Lower leg skin (tissue), 4 donors: ENCODE measurements around the gene TNS3. TPM values are rescaled to one million over a fixed set of nuclear protein-coding genes. Genes with fewer than 3 reads are reported as not detected.
A peak's percentile ranks its signal among the peaks of the same experiment; 100 is the strongest.

ENCODE experiments used
- DNase-seq, 2 donors: peaks; one replicate each; pipeline ENCODE4 v3.0.0-alpha.2; 2019; ENCODE audit warnings: low spot score in 2 of 2
- H3K4me3 ChIP-seq: fragments of 200-600 bp; sonication (generic); 2 replicates; pipeline ENCODE4 v1.5.1; 2017; ENCODE audit warnings: mild to moderate bottlenecking, low read depth; ENCODE audit not compliant: poor library complexity, severe bottlenecking
- CTCF ChIP-seq, 3 donors: fragments of 450-650 bp; IDR thresholded peaks; one replicate each; pipeline ENCODE4 v1.5.1; 2016; ENCODE audit warnings: antibody characterized with exemption in 3 of 3, mild to moderate bottlenecking in 3 of 3, moderate library complexity in 2 of 3
- POLR2A ChIP-seq, 2 donors: fragments of 450-650 bp; IDR thresholded peaks; one replicate each; pipeline ENCODE4 v1.6.1; 2016 to 2017; ENCODE audit warnings: antibody characterized with exemption in 2 of 2, mild to moderate bottlenecking in 1 of 2, moderate library complexity in 1 of 2
- WGBS, 2 donors: methylation state at CpG; one replicate each; pipeline ENCODE4 v1.1.5; 2018; 5-methylcytosine and 5-hydroxymethylcytosine counted together
- intact Hi-C: fragments of 100-400 bp; cut with DNase I; formaldehyde crosslinking; loops from one replicate; pipeline ENCODE4 v1.15.0; 2023; ENCODE audit warnings: low total_unique reads
- total RNA-seq, 4 donors: library from RNA; depleted of rRNA; stranded (reverse); fragments of >200 nt; gene quantifications; one replicate each; pipeline ENCODE4 v1.1.0, GENCODE V29; 2016

Gene TNS3
- total RNA-seq, 4 donors from 2014 or later: 19.5 to 33.9 (median 25.5) TPM

- intact Hi-C loops: loop anchor here (10.0 kb wide), 1 partner anchor 142 kb away; no protein-coding TSS in a partner anchor
- WGBS, 2 donors: 83 to 92% methylated on average over 5 to 9 of the region's 9 CpGs
- no peak for TF ChIP-seq POLR2A (IDR thresholded peaks at IDR 0.05)
- TF ChIP-seq CTCF (IDR thresholded peaks at IDR 0.05): no peak
- peak in 1 of 2 donors; percentile 34 for DNase-seq
- H3K4me3 ChIP-seq: no peak overlapping the region
Observed at GRCh38 chr7:47282790-47283496, 299.0 kb downstream of the TNS3 start.

GRCh38 chr7:47281966-47282643, 299.8 kb downstream of the TNS3 start:
- 93 to 95% methylated on average over 6 to 7 of the region's 7 CpGs for WGBS, 2 donors
- intact Hi-C loops: loop anchor here (10.0 kb wide), 1 partner anchor 143 kb away; no protein-coding TSS in a partner anchor
- TF ChIP-seq POLR2A (IDR thresholded peaks at IDR 0.05): no peak
- no peak for TF ChIP-seq CTCF (IDR thresholded peaks at IDR 0.05)
- no peak overlapping the region for H3K4me3 ChIP-seq
- DNase-seq: peak in 1 of 2 donors; percentile 67

- TF ChIP-seq CTCF (IDR thresholded peaks at IDR 0.05) (no peak), POLR2A (IDR thresholded peaks at IDR 0.05) (no peak)
- H3K4me3 ChIP-seq: no peak overlapping the region
- DNase-seq: peak in 1 of 2 donors; percentile 36
- intact Hi-C loops: loop anchor here (10.0 kb wide), 1 partner anchor 144 kb away; no protein-coding TSS in a partner anchor
- WGBS, 2 donors: 96 to 100% methylated on average over 3 of the region's 3 CpGs
Observed at GRCh38 chr7:47281161-47281560, 300.8 kb downstream of the TNS3 start.

- DNase-seq: no peak
- intact Hi-C loops: loop anchor here (10.0 kb wide), 1 partner anchor 145 kb away; no protein-coding TSS in a partner anchor
- TF ChIP-seq CTCF (IDR thresholded peaks at IDR 0.05) (no peak), POLR2A (IDR thresholded peaks at IDR 0.05) (no peak)
- 87 to 89% methylated on average over 4 of the region's 4 CpGs for WGBS, 2 donors
- no peak overlapping the region for H3K4me3 ChIP-seq
Observed at GRCh38 chr7:47280114-47280513, 301.8 kb downstream of the TNS3 start.

- WGBS, 2 donors: 90 to 94% methylated on average over 6 of the region's 6 CpGs
- intact Hi-C loops: no loop called here
- H3K4me3 ChIP-seq: no peak overlapping the region
- TF ChIP-seq CTCF (IDR thresholded peaks at IDR 0.05) (no peak), POLR2A (IDR thresholded peaks at IDR 0.05) (no peak)
- DNase-seq: peak in 1 of 2 donors; percentile 71
Observed at GRCh38 chr7:47278043-47278442, 303.9 kb downstream of the TNS3 start.
